Vagina (tissue), 2 donors: Measurements from ENCODE around the gene FAAH2. TPM values are rescaled to one million over a fixed set of nuclear protein-coding genes. Genes with fewer than 3 reads are reported as not detected.
"Not testable (repeated sequence)": the region's sequence is repeated elsewhere in the genome, so short reads cannot be mapped to it uniquely, and the experiment has no call there.

Source experiments
- DNase-seq, 2 donors: peaks; one replicate each; pipeline ENCODE4 v3.0.0-alpha.2; 2017; ENCODE audit errors: extremely low spot score in 2 of 2
- H3K27ac ChIP-seq: fragments of 200-600 bp; sonication (generic); one replicate; pipeline ENCODE4 v1.5.1; 2019
- H3K27me3 ChIP-seq: fragments of 200-600 bp; sonication (generic); one replicate; pipeline ENCODE4 v1.5.1; 2019
- H3K36me3 ChIP-seq, 2 donors: fragments of 200-600 bp; sonication (generic); one replicate each; pipeline ENCODE4 v1.5.1; 2017 to 2019
- H3K4me1 ChIP-seq: fragments of 200-600 bp; sonication (generic); one replicate; pipeline ENCODE4 v1.5.1; 2019
- H3K4me3 ChIP-seq, 2 donors: fragments of 200-600 bp; sonication (generic); 1 replicate in 1 of 2; 2 replicates in 1 of 2; pipeline ENCODE4 v1.5.1; 2016 to 2019
- H3K9me3 ChIP-seq: fragments of 200-600 bp; sonication (generic); one replicate; pipeline ENCODE4 v1.5.1; 2019
- POLR2A ChIP-seq, 2 donors: fragments of 450-650 bp; IDR thresholded peaks; one replicate each; pipeline ENCODE4 v1.6.1; 2017; ENCODE audit warnings: antibody characterized with exemption in 2 of 2, mild to moderate bottlenecking in 2 of 2, moderate library complexity in 2 of 2
- POLR2AphosphoS5 ChIP-seq, 2 donors: sonication (generic); formaldehyde crosslinking; IDR thresholded peaks; one replicate each; pipeline ENCODE4 v1.9.0; 2017; ENCODE audit warnings: antibody characterized with exemption in 2 of 2, mild to moderate bottlenecking in 2 of 2, low read depth in 1 of 2; ENCODE audit not compliant: insufficient read depth in 1 of 2
- intact Hi-C: fragments of 100-400 bp; cut with DNase I; formaldehyde crosslinking; loops from one replicate; pipeline ENCODE4 v1.15.1; 2023
- total RNA-seq: library from RNA; depleted of rRNA; stranded (reverse); fragments of >200 nt; gene quantifications from one replicate; pipeline ENCODE4 v1.2.3, GENCODE V29; 2016
- TF ChIP-seq, protein P1 (sequence below), 3 experiments: fragments of 450-650 bp in 2 of 3; fragments of 200-600 bp in 1 of 3; sonication (generic) in 1 of 3; IDR thresholded peaks; one replicate each; pipeline ENCODE4 v1.5.1; 2017 to 2019; ENCODE audit warnings: antibody characterized with exemption in 3 of 3, mild to moderate bottlenecking in 2 of 3, moderate library complexity in 2 of 3

The FAAH2 gene
- total RNA-seq, 1 donor from 2014 or later: 10.6 TPM

DNA sequence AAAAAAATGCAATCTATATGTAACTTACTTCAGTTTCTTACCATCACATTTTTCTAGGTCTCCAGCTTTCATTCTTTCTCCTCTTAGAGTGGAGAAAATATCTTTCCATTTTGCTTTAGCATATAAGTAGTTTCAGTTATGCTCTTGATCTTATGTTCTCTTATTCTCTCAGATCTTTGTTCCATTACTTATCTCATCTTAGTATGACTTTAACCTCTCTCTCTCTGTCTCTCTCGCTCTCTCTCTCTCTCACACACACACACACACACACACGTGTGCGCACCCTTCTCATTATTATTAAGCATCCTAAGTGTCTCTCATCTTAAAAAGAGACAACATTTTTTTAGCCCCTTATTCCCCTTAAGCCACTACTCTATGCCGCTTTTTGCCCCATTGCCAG lies 92.8 kb downstream of the FAAH2 start:
- Histone ChIP-seq H3K4me3 (no peak overlapping the region), H3K36me3 (no peaks in the 10 kb centered on the region), H3K27me3 (no peaks in the 10 kb centered on the region), H3K27ac (no peak overlapping the region), H3K4me1 (no peaks in the 10 kb centered on the region), H3K9me3 (no peaks in the 10 kb centered on the region)
- no peak for TF ChIP-seq POLR2A (IDR thresholded peaks at IDR 0.05)
- TF ChIP-seq POLR2AphosphoS5 (IDR thresholded peaks at IDR 0.05; ENCODE audit: insufficient read depth in 1 of 2, low read depth in 1 of 2): no peak
- TF ChIP-seq, protein P1, sequence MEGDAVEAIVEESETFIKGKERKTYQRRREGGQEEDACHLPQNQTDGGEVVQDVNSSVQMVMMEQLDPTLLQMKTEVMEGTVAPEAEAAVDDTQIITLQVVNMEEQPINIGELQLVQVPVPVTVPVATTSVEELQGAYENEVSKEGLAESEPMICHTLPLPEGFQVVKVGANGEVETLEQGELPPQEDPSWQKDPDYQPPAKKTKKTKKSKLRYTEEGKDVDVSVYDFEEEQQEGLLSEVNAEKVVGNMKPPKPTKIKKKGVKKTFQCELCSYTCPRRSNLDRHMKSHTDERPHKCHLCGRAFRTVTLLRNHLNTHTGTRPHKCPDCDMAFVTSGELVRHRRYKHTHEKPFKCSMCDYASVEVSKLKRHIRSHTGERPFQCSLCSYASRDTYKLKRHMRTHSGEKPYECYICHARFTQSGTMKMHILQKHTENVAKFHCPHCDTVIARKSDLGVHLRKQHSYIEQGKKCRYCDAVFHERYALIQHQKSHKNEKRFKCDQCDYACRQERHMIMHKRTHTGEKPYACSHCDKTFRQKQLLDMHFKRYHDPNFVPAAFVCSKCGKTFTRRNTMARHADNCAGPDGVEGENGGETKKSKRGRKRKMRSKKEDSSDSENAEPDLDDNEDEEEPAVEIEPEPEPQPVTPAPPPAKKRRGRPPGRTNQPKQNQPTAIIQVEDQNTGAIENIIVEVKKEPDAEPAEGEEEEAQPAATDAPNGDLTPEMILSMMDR (IDR thresholded peaks at IDR 0.05): no peak
- DNase-seq: no peak
- intact Hi-C loops: no loop called here

DNA sequence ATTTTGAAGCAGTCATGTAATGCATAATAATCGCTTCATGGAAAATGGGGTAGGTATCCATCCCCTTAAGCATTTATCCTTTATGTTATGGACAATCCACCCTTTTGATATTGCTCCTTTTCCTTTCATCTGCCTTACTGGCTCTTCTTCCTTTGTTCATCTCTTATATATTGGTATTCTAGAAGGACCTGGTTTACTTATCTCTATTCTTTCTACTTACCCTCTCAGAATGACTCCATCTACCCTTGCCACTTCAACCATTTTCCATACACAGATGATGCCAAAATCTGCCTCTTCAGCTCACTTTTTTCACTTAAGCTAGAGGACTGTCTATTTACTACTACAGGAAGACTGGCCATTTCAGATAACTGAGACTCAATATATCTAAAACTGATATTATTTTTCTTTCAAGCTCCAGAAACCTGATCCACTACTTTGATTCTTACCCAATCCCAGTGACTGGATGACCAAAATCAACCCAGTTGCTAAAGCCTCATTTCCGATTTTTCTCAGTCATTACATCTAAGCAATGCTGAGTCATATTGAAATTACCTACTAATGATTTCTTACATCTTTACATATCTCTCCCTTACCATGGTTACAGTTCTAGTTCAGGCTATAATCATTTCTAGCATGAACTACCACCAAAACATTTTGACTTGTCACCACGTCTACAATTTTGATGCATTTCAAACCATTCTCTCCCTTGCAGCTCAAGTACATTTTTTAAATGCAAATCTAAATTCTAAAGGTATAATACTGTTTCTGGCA lies 93.7 kb downstream of the FAAH2 start:
- H3K4me3 ChIP-seq: no peak overlapping the region
- intact Hi-C loops: no loop called here
- TF ChIP-seq POLR2AphosphoS5 (IDR thresholded peaks at IDR 0.05; ENCODE audit: insufficient read depth in 1 of 2, low read depth in 1 of 2) (no peak), POLR2A (IDR thresholded peaks at IDR 0.05) (no peak)
- TF ChIP-seq, protein P1 (IDR thresholded peaks at IDR 0.05): no peak
- H3K36me3 ChIP-seq: no peaks in the 10 kb centered on the region
- no peaks in the 10 kb centered on the region for H3K27me3 ChIP-seq
- DNase-seq: no peak
- H3K27ac ChIP-seq: no peak overlapping the region
- no peaks in the 10 kb centered on the region for H3K4me1 ChIP-seq
- H3K9me3 ChIP-seq: no peaks in the 10 kb centered on the region

- H3K4me3 ChIP-seq, H3K9me3 ChIP-seq, intact Hi-C loops, DNase-seq, H3K27ac ChIP-seq, H3K36me3 ChIP-seq, H3K27me3 ChIP-seq, H3K4me1 ChIP-seq: not testable (repeated sequence)
Observed at GRCh38 chrX:57394162-57394561, 107.7 kb downstream of the FAAH2 start.

DNA sequence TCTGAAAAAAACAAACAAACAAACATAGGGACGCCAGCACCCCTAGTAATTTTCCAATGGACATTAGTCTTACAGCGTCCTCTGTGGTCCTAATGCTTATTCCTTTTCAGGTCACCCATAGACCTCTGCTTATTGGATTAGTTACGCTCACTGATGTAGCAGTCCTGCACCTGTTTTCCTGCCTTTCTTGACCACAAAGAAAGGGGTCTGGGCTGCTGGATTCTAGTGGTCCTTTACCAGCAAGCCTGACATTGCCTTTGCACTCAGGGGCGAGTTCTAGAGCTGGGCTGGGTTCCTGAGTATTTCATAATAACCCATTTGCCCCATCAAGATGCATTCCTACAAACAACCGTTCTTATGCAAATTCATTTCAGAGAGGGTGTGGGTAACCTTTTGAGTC lies 116.7 kb downstream of the FAAH2 start:
- H3K36me3 ChIP-seq, H3K27ac ChIP-seq, DNase-seq, H3K27me3 ChIP-seq, H3K9me3 ChIP-seq, intact Hi-C loops, H3K4me3 ChIP-seq, H3K4me1 ChIP-seq: not testable (repeated sequence)

- intact Hi-C loops: no loop called here
- H3K4me1 ChIP-seq: no peaks in the 10 kb centered on the region
- no peak overlapping the region for H3K27ac ChIP-seq
- peaks cover 6% of the 10 kb centered on the region for H3K9me3 ChIP-seq
- no peak overlapping the region for H3K4me3 ChIP-seq
- TF ChIP-seq, protein P1 (IDR thresholded peaks at IDR 0.05): no peak
- no peak for TF ChIP-seq POLR2AphosphoS5 (IDR thresholded peaks at IDR 0.05; ENCODE audit: insufficient read depth in 1 of 2, low read depth in 1 of 2)
- TF ChIP-seq POLR2A (IDR thresholded peaks at IDR 0.05): no peak
- no peak for DNase-seq
- no peaks in the 10 kb centered on the region for H3K27me3 ChIP-seq
- no peaks in the 10 kb centered on the region for H3K36me3 ChIP-seq
Observed at GRCh38 chrX:57406149-57406548, 119.6 kb downstream of the FAAH2 start.

DNA sequence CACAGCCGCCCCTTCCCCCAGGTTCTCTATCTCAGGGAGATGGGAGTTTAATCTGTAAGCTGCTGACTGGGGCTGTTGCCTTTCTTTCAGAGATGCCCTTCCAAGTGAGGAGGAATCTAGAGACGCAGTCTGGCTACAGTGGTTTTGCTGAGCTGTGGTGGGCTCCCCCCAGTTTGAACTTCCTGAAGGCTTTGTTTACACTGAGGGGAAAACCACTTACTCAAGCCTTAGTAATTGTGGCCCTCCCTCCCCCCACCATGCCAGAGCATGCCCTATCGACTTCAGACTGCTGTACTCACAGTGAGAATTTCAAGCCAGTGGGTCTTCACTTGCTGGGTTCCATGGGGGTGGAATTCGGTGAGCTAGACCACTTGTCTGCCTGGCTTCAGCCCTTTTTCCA lies 131.3 kb downstream of the FAAH2 start:
- Histone ChIP-seq H3K27me3 (no peaks in the 10 kb centered on the region), H3K9me3 (no peaks in the 10 kb centered on the region), H3K36me3 (no peaks in the 10 kb centered on the region), H3K4me3 (no peak overlapping the region), H3K4me1 (no peaks in the 10 kb centered on the region), H3K27ac (no peak overlapping the region)
- TF ChIP-seq, protein P1 (IDR thresholded peaks at IDR 0.05): no peak
- TF ChIP-seq POLR2A (IDR thresholded peaks at IDR 0.05): no peak
- no peak for TF ChIP-seq POLR2AphosphoS5 (IDR thresholded peaks at IDR 0.05; ENCODE audit: insufficient read depth in 1 of 2, low read depth in 1 of 2)
- intact Hi-C loops: no loop called here
- no peak for DNase-seq
